ENCODE measurements around the gene RHOG.
"Not testable (repeated sequence)": the region's sequence is repeated elsewhere in the genome, so short reads cannot be mapped to it uniquely, and the experiment has no call there.

RHOG gene

DNA sequence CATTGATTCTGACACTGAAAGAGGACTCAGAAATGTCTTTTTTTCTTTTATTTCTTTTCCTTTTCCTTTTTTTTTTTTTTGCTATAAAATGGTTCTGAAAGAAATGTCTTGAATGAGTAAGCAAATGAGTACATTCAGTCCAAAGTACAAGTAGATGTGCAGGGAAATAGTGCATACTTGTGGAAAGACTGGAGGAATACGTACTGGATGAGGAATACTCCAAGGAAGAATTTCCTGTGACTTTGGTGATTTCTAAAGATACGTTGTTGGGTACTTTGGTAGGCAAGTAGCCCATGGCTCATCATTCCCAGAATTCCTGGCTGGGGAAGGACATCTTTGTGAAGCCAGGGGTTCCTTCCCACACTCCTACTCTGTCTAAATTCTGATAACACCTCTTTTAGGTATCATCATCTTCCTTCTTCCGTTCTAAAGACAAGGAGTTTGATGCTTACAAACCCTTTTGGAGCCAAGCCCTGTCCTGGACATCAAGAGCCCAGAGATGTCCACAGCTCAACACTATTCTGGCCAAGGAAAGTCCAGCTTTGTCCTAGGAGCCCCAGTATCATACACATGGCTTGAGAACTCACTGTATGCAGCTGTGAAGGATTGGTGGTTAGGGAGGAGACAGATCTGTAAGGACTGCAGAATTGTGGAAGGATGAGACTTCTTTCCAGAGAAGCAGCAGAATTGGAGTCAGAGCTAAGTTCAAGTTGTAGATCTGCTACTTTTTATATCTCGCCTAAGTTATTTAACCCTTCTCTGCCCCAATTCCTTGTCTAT lies 38.6 kb downstream of the RHOG start:
- Mint-ChIP-seq H3K9me3 (no peaks in the 10 kb centered on the region), H3K27ac (no peak overlapping the region), H3K27me3 (no peaks in the 10 kb centered on the region), H3K4me1 (ENCODE audit: low read depth) (peaks cover 13% of the 10 kb centered on the region), H3K4me3 (no peak overlapping the region), H3K36me3 (ENCODE audit: low read depth) (no peaks in the 10 kb centered on the region)
- intact Hi-C loops (cut with micrococcal nuclease): no loop called here

DNA sequence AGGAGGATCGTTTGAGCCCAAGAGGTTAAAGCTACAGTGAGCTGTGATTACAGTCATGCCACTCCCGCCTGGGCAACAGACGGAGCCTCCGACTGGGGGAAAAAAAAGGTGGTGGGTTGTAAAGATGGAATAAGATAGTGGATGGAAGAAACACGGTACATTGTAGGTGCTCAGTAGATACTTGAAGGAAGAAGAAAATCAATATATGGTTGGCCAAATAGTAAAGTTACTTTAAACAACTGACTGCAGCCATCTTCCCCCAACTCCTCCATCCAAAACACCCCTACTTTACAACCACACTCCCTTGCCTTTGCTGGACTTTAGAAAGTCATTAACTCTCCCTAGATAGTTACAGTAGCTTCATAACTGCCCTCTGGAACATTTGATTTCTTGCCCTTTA lies 40.9 kb downstream of the RHOG start:
- no peaks in the 10 kb centered on the region for H3K9me3 Mint-ChIP-seq
- no peaks in the 10 kb centered on the region for H3K27me3 Mint-ChIP-seq
- H3K4me1 Mint-ChIP-seq (ENCODE audit: low read depth): peaks cover 32% of the 10 kb centered on the region
- H3K36me3 Mint-ChIP-seq (ENCODE audit: low read depth): peaks cover 13% of the 10 kb centered on the region
- H3K4me3 Mint-ChIP-seq: no peak overlapping the region
- H3K27ac Mint-ChIP-seq: no peak overlapping the region
- intact Hi-C loops (cut with micrococcal nuclease): no loop called here

- Mint-ChIP-seq H3K4me3 (no peak overlapping the region), H3K27me3 (no peaks in the 10 kb centered on the region)
Measured at GRCh38 chr11:3799143-3799542, 41.6 kb downstream of the RHOG start.

DNA sequence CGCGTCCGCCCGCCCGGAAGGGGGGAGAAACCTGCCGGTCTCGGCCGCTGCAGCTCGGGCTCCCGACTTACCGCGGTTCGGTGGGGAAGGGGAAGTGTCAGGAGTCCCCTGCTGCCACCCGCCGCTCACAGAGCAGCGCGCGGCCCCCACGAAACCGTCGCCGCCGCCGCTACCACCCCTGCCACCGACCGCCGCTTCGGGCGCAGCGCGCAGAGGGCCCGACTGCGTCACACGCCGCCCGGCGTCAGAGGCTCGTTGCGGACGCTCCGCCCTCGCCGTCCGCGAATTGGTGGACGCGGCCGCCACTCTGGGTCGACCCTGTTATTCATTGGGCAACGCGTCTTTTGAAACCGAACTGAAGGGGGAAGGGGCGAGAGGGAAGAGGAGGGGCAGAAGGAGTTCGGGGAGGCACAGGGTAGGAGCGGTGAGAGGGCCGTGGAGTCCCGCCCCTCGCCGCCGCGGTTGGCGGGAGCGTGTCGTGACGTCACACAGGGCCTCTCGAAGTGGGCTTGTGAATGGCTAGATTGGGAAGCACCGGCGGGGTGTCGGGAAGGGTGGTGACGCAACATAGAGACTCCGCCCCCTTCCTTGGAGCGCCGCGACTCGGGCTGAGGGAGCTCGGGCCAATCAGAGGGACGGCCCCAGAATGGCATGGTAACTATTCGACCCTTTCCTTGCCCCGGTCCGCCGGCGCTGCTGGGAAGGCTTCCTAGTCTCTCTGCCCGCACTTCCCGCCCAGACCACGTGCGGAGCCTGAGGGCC lies 43.2 kb downstream of the RHOG start, which contains the start of gene NUP98:
TSS of gene NUP98 (minus strand) at position 226 of the 762 bp plus-strand sequence. CDS start 15,437 bp downstream, outside the sequence.
- Mint-ChIP-seq H3K27me3 (no peaks in the 10 kb centered on the region), H3K36me3 (ENCODE audit: low read depth) (peaks cover 35% of the 10 kb centered on the region), H3K4me3 (peak within 1 kb of the TSS; percentile 93), H3K9me3 (no peaks in the 10 kb centered on the region), H3K27ac (peak within 1 kb of the TSS; percentile 98), H3K4me1 (ENCODE audit: low read depth) (peaks cover 27% of the 10 kb centered on the region)
- intact Hi-C loops (cut with micrococcal nuclease): no loop called here

More at GRCh38 chr11:3799143-3799542, 41.6 kb downstream of the RHOG start:
- Mint-ChIP-seq H3K27ac (peak overlapping the region; percentile 98), H3K4me1 (ENCODE audit: low read depth) (peaks cover 30% of the 10 kb centered on the region), H3K9me3 (no peaks in the 10 kb centered on the region), H3K36me3 (ENCODE audit: low read depth) (peaks cover 18% of the 10 kb centered on the region)
- intact Hi-C loops (cut with micrococcal nuclease): no loop called here

GRCh38 chr11:3796801-3797328 lies 43.9 kb downstream of the RHOG start:
- peaks cover 27% of the 10 kb centered on the region for H3K4me1 Mint-ChIP-seq (ENCODE audit: low read depth)
- peak overlapping the region; percentile 98 for H3K27ac Mint-ChIP-seq
- intact Hi-C loops (cut with micrococcal nuclease): no loop called here
- no peaks in the 10 kb centered on the region for H3K27me3 Mint-ChIP-seq
- H3K36me3 Mint-ChIP-seq (ENCODE audit: low read depth): peaks cover 41% of the 10 kb centered on the region
- peak overlapping the region; percentile 93 for H3K4me3 Mint-ChIP-seq
- H3K9me3 Mint-ChIP-seq: no peaks in the 10 kb centered on the region

DNA sequence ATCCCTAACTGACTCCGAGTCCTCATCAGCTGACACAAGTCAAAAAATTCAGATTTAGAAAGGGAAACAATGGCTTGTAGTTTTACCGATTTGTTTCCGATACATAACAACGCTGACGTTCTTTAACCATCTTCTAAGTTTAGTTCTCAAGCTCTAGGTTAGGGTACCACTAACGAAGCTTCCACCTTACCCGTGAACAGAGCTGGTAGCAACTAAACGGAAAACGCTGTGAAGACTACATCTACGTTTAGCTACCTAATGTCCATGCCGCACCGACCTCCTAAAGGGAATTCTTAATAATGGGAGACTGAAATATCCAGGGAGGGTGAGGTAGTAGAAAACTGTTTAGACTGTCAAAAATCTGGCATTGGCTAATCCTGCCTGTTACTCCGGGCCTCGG lies 44.4 kb downstream of the RHOG start:
- peaks cover 27% of the 10 kb centered on the region for H3K4me1 Mint-ChIP-seq (ENCODE audit: low read depth)

DNA sequence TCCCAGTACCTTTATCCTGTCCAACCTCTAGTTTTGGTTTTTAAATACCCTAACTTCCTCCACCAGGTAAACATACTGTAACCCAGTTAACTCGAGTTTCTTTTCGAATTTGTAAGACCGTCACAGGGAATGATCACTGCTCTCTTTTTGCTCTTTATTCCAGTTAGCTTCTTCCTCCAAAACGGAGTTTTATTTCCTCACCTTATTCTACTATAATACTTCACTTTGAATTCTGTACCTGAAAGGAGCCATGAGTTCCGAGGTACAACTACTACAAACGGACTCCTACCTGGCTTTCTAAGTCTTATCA lies 44.8 kb downstream of the RHOG start:
- peaks cover 50% of the 10 kb centered on the region for H3K36me3 Mint-ChIP-seq (ENCODE audit: low read depth)
- H3K9me3 Mint-ChIP-seq: no peaks in the 10 kb centered on the region
- H3K27me3 Mint-ChIP-seq: no peaks in the 10 kb centered on the region
- H3K4me1 Mint-ChIP-seq (ENCODE audit: low read depth): peaks cover 27% of the 10 kb centered on the region
- peak overlapping the region; percentile 98 for H3K27ac Mint-ChIP-seq
- intact Hi-C loops (cut with micrococcal nuclease): no loop called here
- peak overlapping the region; percentile 93 for H3K4me3 Mint-ChIP-seq

More for the DNA sequence above, 44.4 kb downstream of the RHOG start:
- peak overlapping the region; percentile 98 for H3K27ac Mint-ChIP-seq
- intact Hi-C loops (cut with micrococcal nuclease): no loop called here
- H3K27me3 Mint-ChIP-seq: no peaks in the 10 kb centered on the region
- H3K9me3 Mint-ChIP-seq: no peaks in the 10 kb centered on the region
- peak overlapping the region; percentile 93 for H3K4me3 Mint-ChIP-seq
- peaks cover 46% of the 10 kb centered on the region for H3K36me3 Mint-ChIP-seq (ENCODE audit: low read depth)

GRCh38 chr11:3795131-3796001 lies 45.4 kb downstream of the RHOG start:
- Mint-ChIP-seq H3K4me3 (peak overlapping the region; percentile 93), H3K27ac (peak overlapping the region; percentile 98), H3K9me3 (no peaks in the 10 kb centered on the region), H3K4me1 (ENCODE audit: low read depth) (peaks cover 30% of the 10 kb centered on the region), H3K36me3 (ENCODE audit: low read depth) (peaks cover 56% of the 10 kb centered on the region), H3K27me3 (no peaks in the 10 kb centered on the region)
- intact Hi-C loops (cut with micrococcal nuclease): no loop called here

GRCh38 chr11:3794387-3794786 lies 46.4 kb downstream of the RHOG start:
- H3K27me3 Mint-ChIP-seq; intact Hi-C loops (cut with micrococcal nuclease); H3K4me3 Mint-ChIP-seq; H3K9me3 Mint-ChIP-seq: not testable (repeated sequence)
- Mint-ChIP-seq H3K4me1 (ENCODE audit: low read depth) (peaks cover 39% of the 10 kb centered on the region), H3K27ac (peak overlapping the region; percentile 60), H3K36me3 (ENCODE audit: low read depth) (peaks cover 63% of the 10 kb centered on the region)

- Mint-ChIP-seq H3K36me3 (ENCODE audit: low read depth) (peaks cover 43% of the 10 kb centered on the region), H3K4me3 (no peak overlapping the region), H3K27me3 (no peaks in the 10 kb centered on the region), H3K4me1 (ENCODE audit: low read depth) (peaks cover 64% of the 10 kb centered on the region), H3K9me3 (no peaks in the 10 kb centered on the region), H3K27ac (peak overlapping the region; percentile 76)
- intact Hi-C loops (cut with micrococcal nuclease): no loop called here
Measured at GRCh38 chr11:3786781-3787428, 53.9 kb downstream of the RHOG start.

DNA sequence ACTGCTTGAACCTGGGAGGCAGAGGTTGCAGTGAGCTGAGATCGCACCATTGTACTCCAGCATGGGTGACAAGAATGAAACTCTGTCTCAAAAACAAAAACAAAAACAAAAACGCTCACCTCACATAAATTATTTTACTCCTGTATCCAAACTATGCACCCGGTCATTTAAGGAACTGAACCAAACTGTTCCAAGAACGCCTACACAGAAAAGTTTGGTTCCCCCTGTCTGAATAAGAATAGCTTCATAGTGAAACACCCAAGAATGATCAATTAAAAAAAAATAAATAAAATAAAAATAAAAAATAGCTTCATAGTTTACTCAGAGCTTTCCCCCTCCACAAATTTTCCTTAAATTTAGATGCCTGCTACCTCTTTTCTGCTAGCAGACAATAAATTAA lies 57.1 kb downstream of the RHOG start:
- peak overlapping the region; percentile 78 for H3K27ac Mint-ChIP-seq
- no peaks in the 10 kb centered on the region for H3K9me3 Mint-ChIP-seq
- intact Hi-C loops (cut with micrococcal nuclease): loop anchor here (5.0 kb wide), 1 partner anchor 36 kb away; no protein-coding TSS in a partner anchor
- peaks cover 47% of the 10 kb centered on the region for H3K36me3 Mint-ChIP-seq (ENCODE audit: low read depth)
- no peaks in the 10 kb centered on the region for H3K27me3 Mint-ChIP-seq
- peaks cover 46% of the 10 kb centered on the region for H3K4me1 Mint-ChIP-seq (ENCODE audit: low read depth)
- H3K4me3 Mint-ChIP-seq: peak overlapping the region; percentile 30

DNA sequence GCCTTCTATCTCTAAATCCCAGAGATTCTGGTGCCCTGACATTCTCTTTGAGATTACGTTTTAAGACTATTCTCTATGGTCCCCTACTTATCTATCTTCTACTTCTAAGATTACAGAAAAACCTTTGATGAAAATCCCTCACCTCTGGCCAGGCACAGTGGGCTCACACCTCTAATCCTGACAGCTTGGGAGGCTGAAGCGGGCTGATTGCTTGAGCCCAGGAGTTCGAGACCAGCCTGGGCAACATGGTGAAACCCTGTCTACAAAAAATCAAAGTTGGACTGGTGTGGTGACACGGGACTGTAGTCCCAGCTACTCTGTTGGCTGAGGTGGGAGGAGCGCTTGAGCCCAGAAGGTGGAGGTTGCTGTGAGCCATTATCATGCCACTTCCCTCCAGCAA lies 57.8 kb downstream of the RHOG start:
- no peaks in the 10 kb centered on the region for H3K9me3 Mint-ChIP-seq
- intact Hi-C loops (cut with micrococcal nuclease): loop anchor here (5.0 kb wide), 1 partner anchor 36 kb away; no protein-coding TSS in a partner anchor
- peaks cover 53% of the 10 kb centered on the region for H3K36me3 Mint-ChIP-seq (ENCODE audit: low read depth)
- H3K4me3 Mint-ChIP-seq: peak overlapping the region; percentile 39
- H3K27me3 Mint-ChIP-seq: no peaks in the 10 kb centered on the region
- peaks cover 42% of the 10 kb centered on the region for H3K4me1 Mint-ChIP-seq (ENCODE audit: low read depth)
- H3K27ac Mint-ChIP-seq: peak overlapping the region; percentile 78

DNA sequence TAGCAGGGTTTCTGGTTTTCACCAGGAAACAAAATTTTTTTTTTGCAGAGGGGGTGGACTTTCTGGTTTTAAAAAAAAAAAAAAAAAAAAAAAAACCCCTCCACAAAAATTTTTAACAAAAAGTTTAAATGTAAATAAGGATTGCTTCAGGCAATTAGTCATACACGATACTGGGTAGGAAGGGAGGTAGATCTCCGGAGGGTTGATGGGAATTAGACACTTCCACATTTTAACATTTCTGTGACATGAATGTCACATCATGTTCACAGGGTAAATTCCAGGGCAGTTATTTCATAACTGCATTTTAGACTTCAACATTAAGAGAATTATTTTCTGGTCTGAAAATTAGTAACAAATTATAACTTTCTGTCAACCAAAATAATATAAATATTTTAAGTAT lies 59.3 kb downstream of the RHOG start:
- Mint-ChIP-seq H3K4me3 (no peak overlapping the region), H3K4me1 (ENCODE audit: low read depth) (peaks cover 28% of the 10 kb centered on the region), H3K36me3 (ENCODE audit: low read depth) (peaks cover 61% of the 10 kb centered on the region), H3K27ac (no peak overlapping the region), H3K27me3 (no peaks in the 10 kb centered on the region), H3K9me3 (no peaks in the 10 kb centered on the region)
- intact Hi-C loops (cut with micrococcal nuclease): loop anchor here (5.0 kb wide), 1 partner anchor 34 kb away; no protein-coding TSS in a partner anchor

Data from dendritic cell treated with granulocyte-macrophage colony-stimulating factor and Interleukin-4, amounts not matched to agents 40 ng/mL and 50 ng/mL, for 4 days (primary cell).